CD4-positive, alpha-beta memory T cell (primary cell): Measurements from ENCODE around the gene PINLYP. TPM values are rescaled to one million over a fixed set of nuclear protein-coding genes. Genes with fewer than 3 reads are reported as not detected.

ENCODE experiments used
- CTCF ChIA-PET: fragments of 350-600 bp; sonication (Branson Sonifier 250); formaldehyde crosslinking; loops from one replicate; lab custom pipeline; 2021; ENCODE audit warnings: inconsistent platforms; ENCODE audit not compliant: partially characterized antibody; lab: Charles Lee
- POLR2A ChIA-PET: fragments of 350-600 bp; sonication (Branson Sonifier 250); formaldehyde crosslinking; loops from one replicate; lab custom pipeline; 2021; ENCODE audit not compliant: partially characterized antibody; lab: Charles Lee
- DNase-seq, 5 donors: peaks; one replicate each; pipeline versions ENCODE4 v3.0.0 to v3.0.0-alpha.2; 2020 to 2022; ENCODE audit warnings: mixed read lengths in 1 of 5
- H3K27ac ChIP-seq: one replicate; pipeline ENCODE4 v1.7.0; 2013; ENCODE audit warnings: low read depth, low read length
- H3K27me3 ChIP-seq: 2 replicates; pipeline ENCODE4 v1.7.0; 2013; ENCODE audit warnings: mild to moderate bottlenecking, low read length, moderate library complexity; ENCODE audit not compliant: insufficient read depth
- H3K36me3 ChIP-seq: 2 replicates; pipeline ENCODE4 v1.7.0; 2013; ENCODE audit warnings: mild to moderate bottlenecking, low read length, moderate library complexity; ENCODE audit not compliant: insufficient read depth
- H3K4me1 ChIP-seq: 2 replicates; pipeline ENCODE4 v1.7.0; 2013; ENCODE audit warnings: mild to moderate bottlenecking, low read length, moderate library complexity; ENCODE audit not compliant: insufficient read depth
- H3K4me3 ChIP-seq, 2 donors: one replicate each; pipeline ENCODE4 v1.7.0; 2013; ENCODE audit warnings: low read length in 2 of 2, mild to moderate bottlenecking in 1 of 2
- H3K9me3 ChIP-seq, 2 donors: one replicate each; pipeline ENCODE4 v1.7.0; 2013; ENCODE audit warnings: low read length in 2 of 2, control low read depth in 1 of 2; ENCODE audit not compliant: control insufficient read depth in 1 of 2
- H3K27ac Mint-ChIP-seq, 7 donors: one replicate each; pipeline ENCODE4 v1.8.0; 2020 to 2021; ENCODE audit warnings: mixed read lengths in 7 of 7, mild to moderate bottlenecking in 6 of 7, inconsistent platforms in 3 of 7, moderate library complexity in 3 of 7
- H3K27me3 Mint-ChIP-seq, 2 donors: one replicate each; pipeline ENCODE4 v1.8.0; 2020 to 2021; ENCODE audit warnings: mixed read lengths in 2 of 2
- H3K36me3 Mint-ChIP-seq, 2 donors: one replicate each; pipeline ENCODE4 v1.8.0; 2020 to 2021; ENCODE audit warnings: mixed read lengths in 2 of 2, inconsistent platforms in 1 of 2, mild to moderate bottlenecking in 1 of 2
- H3K4me1 Mint-ChIP-seq, 4 donors: one replicate each; pipeline ENCODE4 v1.8.0; 2020 to 2021; ENCODE audit warnings: mixed read lengths in 4 of 4, mild to moderate bottlenecking in 1 of 4
- H3K4me3 Mint-ChIP-seq, 8 donors: one replicate each; pipeline ENCODE4 v1.8.0; 2020 to 2021; ENCODE audit warnings: mixed read lengths in 8 of 8, mild to moderate bottlenecking in 7 of 8, moderate library complexity in 6 of 8, inconsistent platforms in 3 of 8
- H3K9me3 Mint-ChIP-seq, 8 donors: one replicate each; pipeline ENCODE4 v1.8.0; 2020 to 2021; ENCODE audit warnings: mixed read lengths in 8 of 8, mild to moderate bottlenecking in 5 of 8, inconsistent platforms in 3 of 8, moderate library complexity in 1 of 8
- intact Hi-C: fragments of 100-400 bp; cut with micrococcal nuclease; formaldehyde crosslinking; loops from one replicate; pipeline ENCODE4 v1.15.1; 2023
- polyA plus RNA-seq, 2 donors: library from polyadenylated mRNA; unstranded; fragments of 300-500 nt; fragmentation: Illumina TruSeq; gene quantifications; one replicate each; pipeline ENCODE4 v1.2.3, GENCODE V29; 2021
- total RNA-seq, 2 experiments: library from RNA; stranded (reverse); gene quantifications; one replicate each; pipeline ENCODE4 v1.2.3, GENCODE V29; 2021

Gene PINLYP
- total and polyA plus RNA-seq, 4 experiments from 2014 or later = 0.33 to 1.3 (median 0.84) TPM; not detected in 1

- H3K27ac ChIP-seq = peak overlapping the region; percentile 72
- Mint-ChIP-seq H3K9me3 (peaks cover 0 to 2% (median 0%) of the 10 kb centered on the region in 8 donors), H3K4me3 (peak overlapping the region in 7 of 8 donors; percentile 3 to 83 (median 51)), H3K27ac (peak overlapping the region; percentile 92 to 98 (median 96)), H3K27me3 (no peaks in the 10 kb centered on the region), H3K4me1 (peaks cover 36 to 65% (median 43%) of the 10 kb centered on the region in 4 donors), H3K36me3 (peaks cover 14 to 19% of the 10 kb centered on the region in 2 donors)
- H3K4me1 ChIP-seq = peaks cover 45% of the 10 kb centered on the region
- peaks cover 3% of the 10 kb centered on the region for H3K36me3 ChIP-seq
- H3K9me3 ChIP-seq = no peaks in the 10 kb centered on the region
- intact Hi-C loops = loop anchor here (1.0 to 10.0 kb wide), 3 partner anchors 9 to 221 kb away; partner anchors contain the start of genes KCNN4 and ZNF575
- no peaks in the 10 kb centered on the region for H3K27me3 ChIP-seq
- POLR2A ChIA-PET = interaction anchor here (1.0 to 6.1 kb wide), 6 partner anchors 9 to 59 kb away, joined by 3 to 41 read pairs (median 4); partner anchors contain the start of genes ETHE1, IRGQ, PINLYP and XRCC1
- H3K4me3 ChIP-seq = no peak overlapping the region
- CTCF ChIA-PET = interaction anchor here (2.8 to 7.0 kb wide), 2 partner anchors 9 to 31 kb away, joined by 19 to 59 read pairs; partner anchors contain the start of genes IRGQ and ZNF576
- no peak for DNase-seq
These were observed 11.7 kb upstream of the PINLYP start for GRCh38 chr19:43563816-43564457.

- no peaks in the 10 kb centered on the region for H3K27me3 ChIP-seq
- H3K27ac ChIP-seq = no peak overlapping the region
- no peaks in the 10 kb centered on the region for H3K36me3 ChIP-seq
- ChIA-PET POLR2A (interaction anchor here (0.6 to 6.1 kb wide), 5 partner anchors 9 to 41 kb away, joined by 3 to 41 read pairs (median 3); partner anchors contain the start of genes IRGQ, XRCC1 and ZNF576), CTCF (interaction anchor here (1.1 to 7.0 kb wide), 4 partner anchors 10 to 32 kb away, joined by 3 to 59 read pairs (median 12); partner anchors contain the start of genes IRGQ, XRCC1, ZNF575 and ZNF576)
- H3K4me1 ChIP-seq = peaks cover 45% of the 10 kb centered on the region
- Mint-ChIP-seq H3K4me3 (no peak overlapping the region), H3K27me3 (no peaks in the 10 kb centered on the region), H3K4me1 (peaks cover 37 to 64% (median 44%) of the 10 kb centered on the region in 4 donors), H3K36me3 (peaks cover 11 to 17% of the 10 kb centered on the region in 2 donors), H3K9me3 (peaks cover 0 to 2% (median 0%) of the 10 kb centered on the region in 8 donors), H3K27ac (peak overlapping the region; percentile 29 to 92 (median 80))
- intact Hi-C loops = loop anchor here (10.0 kb wide), 1 partner anchor 220 kb away; the partner anchor contains the start of gene KCNN4
- H3K4me3 ChIP-seq = no peak overlapping the region
- DNase-seq = no peak
- H3K9me3 ChIP-seq = no peaks in the 10 kb centered on the region
These were observed 10.8 kb upstream of the PINLYP start for GRCh38 chr19:43564800-43565199.

- Mint-ChIP-seq H3K4me1 (peaks cover 20 to 56% (median 34%) of the 10 kb centered on the region in 4 donors), H3K27ac (peak overlapping the region in 6 of 7 donors; percentile 6 to 79 (median 42)), H3K9me3 (peaks cover 0 to 2% (median 0%) of the 10 kb centered on the region in 8 donors), H3K27me3 (no peaks in the 10 kb centered on the region), H3K36me3 (peaks cover 10 to 16% of the 10 kb centered on the region in 2 donors), H3K4me3 (peak overlapping the region in 2 of 8 donors; percentile 24 to 54)
- Histone ChIP-seq H3K27ac (no peak overlapping the region), H3K9me3 (no peaks in the 10 kb centered on the region), H3K27me3 (no peaks in the 10 kb centered on the region), H3K36me3 (no peaks in the 10 kb centered on the region), H3K4me1 (peaks cover 16% of the 10 kb centered on the region), H3K4me3 (no peak overlapping the region)
- POLR2A ChIA-PET = interaction anchor here (1.9 kb wide), 1 partner anchor 25 kb away, joined by 5 read pairs; the partner anchor contains the start of gene IRGQ
- DNase-seq = no peak
- CTCF ChIA-PET = interaction anchor here (2.8 to 3.9 kb wide), 2 partner anchors 14 to 25 kb away, joined by 16 to 24 read pairs; partner anchors contain the start of genes IRGQ and ZNF576
- intact Hi-C loops = loop anchor here (10.0 kb wide), 1 partner anchor 215 kb away; the partner anchor contains the start of gene KCNN4
These were observed 5.9 kb upstream of the PINLYP start for GRCh38 chr19:43569657-43570056.

- Histone ChIP-seq H3K36me3 (no peaks in the 10 kb centered on the region), H3K27me3 (no peaks in the 10 kb centered on the region), H3K9me3 (no peaks in the 10 kb centered on the region), H3K4me3 (no peak overlapping the region), H3K4me1 (peaks cover 16% of the 10 kb centered on the region), H3K27ac (no peak overlapping the region)
- H3K27ac Mint-ChIP-seq = peak overlapping the region in 6 of 7 donors; percentile 6 to 83 (median 53)
- H3K36me3 Mint-ChIP-seq = peaks cover 10 to 21% of the 10 kb centered on the region in 2 donors
- peaks cover 21 to 56% (median 38%) of the 10 kb centered on the region in 4 donors for H3K4me1 Mint-ChIP-seq
- ChIA-PET POLR2A (interaction anchor here (1.9 kb wide), 1 partner anchor 25 kb away, joined by 5 read pairs; the partner anchor contains the start of gene IRGQ), CTCF (interaction anchor here (2.8 to 3.9 kb wide), 2 partner anchors 15 to 25 kb away, joined by 16 to 24 read pairs; partner anchors contain the start of genes IRGQ and ZNF576)
- H3K4me3 Mint-ChIP-seq = no peak overlapping the region
- H3K27me3 Mint-ChIP-seq = no peaks in the 10 kb centered on the region
- H3K9me3 Mint-ChIP-seq = peaks cover 0 to 2% (median 0%) of the 10 kb centered on the region in 8 donors
- no peak for DNase-seq
- intact Hi-C loops = no loop called here
These were observed 5.3 kb upstream of the PINLYP start for GRCh38 chr19:43570174-43570791.

GRCh38 chr19:43572171-43572588 lies 3.4 kb upstream of the PINLYP start:
- POLR2A ChIA-PET = no interaction called here
- H3K4me1 Mint-ChIP-seq = peaks cover 19 to 64% (median 38%) of the 10 kb centered on the region in 4 donors
- CTCF ChIA-PET = interaction anchor here (1.2 to 3.9 kb wide), 2 partner anchors 17 to 36 kb away, joined by 6 to 24 read pairs; no protein-coding TSS in a partner anchor

GRCh38 chr19:43574424-43575155 lies 1.0 kb upstream of the PINLYP start:
- Mint-ChIP-seq H3K9me3 (no peaks in the 10 kb centered on the region), H3K27ac (peak overlapping the region; percentile 98 to 99 (median 99)), H3K4me1 (peaks cover 19 to 74% (median 40%) of the 10 kb centered on the region in 4 donors), H3K27me3 (peaks cover 0 to 2% of the 10 kb centered on the region in 2 donors), H3K36me3 (peaks cover 10 to 22% of the 10 kb centered on the region in 2 donors), H3K4me3 (peak overlapping the region; percentile 93 to 99 (median 96))
- Histone ChIP-seq H3K27me3 (no peaks in the 10 kb centered on the region), H3K27ac (peak overlapping the region; percentile 99), H3K4me3 (peak overlapping the region; percentile 79 to 100), H3K36me3 (no peaks in the 10 kb centered on the region), H3K4me1 (peaks cover 23% of the 10 kb centered on the region), H3K9me3 (no peaks in the 10 kb centered on the region)
- DNase-seq = peak in 1 of 5 donors; percentile 6
- intact Hi-C loops = loop anchor here (1.0 to 5.0 kb wide), 5 partner anchors 12 to 70 kb away; partner anchors contain the start of genes IRGQ, PHLDB3, ZNF428 and ZNF575
- ChIA-PET CTCF (interaction anchor here (0.7 to 3.3 kb wide), 12 partner anchors 10 to 142 kb away, joined by 3 to 48 read pairs (median 5); partner anchors contain the start of genes IRGQ, ZNF575 and ZNF576), POLR2A (interaction anchor here (0.7 to 4.1 kb wide), 11 partner anchors 10 to 180 kb away, joined by 3 to 49 read pairs (median 7); partner anchors contain the start of genes ETHE1, IRGQ, SMG9 and ZNF575)

More at GRCh38 chr19:43572171-43572588, 3.4 kb upstream of the PINLYP start:
- Histone ChIP-seq H3K36me3 (no peaks in the 10 kb centered on the region), H3K27ac (no peak overlapping the region), H3K9me3 (no peaks in the 10 kb centered on the region), H3K4me1 (peaks cover 23% of the 10 kb centered on the region), H3K27me3 (no peaks in the 10 kb centered on the region), H3K4me3 (no peak overlapping the region)
- DNase-seq = no peak
- H3K36me3 Mint-ChIP-seq = peaks cover 10 to 22% of the 10 kb centered on the region in 2 donors
- no peaks in the 10 kb centered on the region for H3K9me3 Mint-ChIP-seq
- H3K27me3 Mint-ChIP-seq = no peaks in the 10 kb centered on the region
- intact Hi-C loops = no loop called here
- peak overlapping the region; percentile 3 to 86 (median 66) for H3K27ac Mint-ChIP-seq
- H3K4me3 Mint-ChIP-seq = peak overlapping the region in 1 of 8 donors; percentile 3
